Brain microvascular endothelial cell (primary cell): ENCODE measurements around the gene THAP9.

ENCODE experiments used
- DNase-seq: peaks from one replicate; pipeline ENCODE4 v3.0.0-alpha.2; 2020
- H3K27ac ChIP-seq: fragments of 250-450 bp; sonication (Bioruptor Pico); 2 replicates; pipeline ENCODE4 v1.5.1; 2020; ENCODE audit warnings: mild to moderate bottlenecking, moderate library complexity
- H3K27me3 ChIP-seq: fragments of 250-450 bp; sonication (Bioruptor Pico); replicated peaks from 2 replicates; pipeline ENCODE4 v1.5.1; 2020; ENCODE audit warnings: mild to moderate bottlenecking
- H3K36me3 ChIP-seq: fragments of 250-450 bp; sonication (Bioruptor Pico); replicated peaks from 2 replicates; pipeline ENCODE4 v1.5.1; 2020; ENCODE audit warnings: mild to moderate bottlenecking
- H3K4me3 ChIP-seq: 2 replicates; pipeline ENCODE4 v1.5.1; 2011; ENCODE audit warnings: low read depth, mild to moderate bottlenecking, control low read depth, low read length, moderate library complexity
- CTCF ChIP-seq: IDR thresholded peaks from 2 replicates; pipeline ENCODE4 v1.5.1; 2011; ENCODE audit warnings: low read depth, mild to moderate bottlenecking, moderate library complexity, low read length, control low read depth, inconsistent platforms; ENCODE audit errors: missing control alignments
- in situ Hi-C: cut with HindIII; loops from 2 replicates; pipeline ENCODE4 v1.10.0; 2017; ENCODE audit warnings: low sequenced_read_pairs, low pct_ligation_motif_present

The THAP9 gene

GRCh38 chr4:82892467-82892802 lies 8.1 kb upstream of the THAP9 start:
- H3K27me3 ChIP-seq, result no peaks in the 10 kb centered on the region
- peaks cover 27% of the 10 kb centered on the region for H3K36me3 ChIP-seq
- in situ Hi-C loops, result no loop called here
- no peak for TF ChIP-seq CTCF
- no peak overlapping the region for H3K27ac ChIP-seq
- no peak overlapping the region for H3K4me3 ChIP-seq
- no peak for DNase-seq

GRCh38 chr4:82893942-82894341 lies 6.6 kb upstream of the THAP9 start:
- Histone ChIP-seq H3K36me3 (peaks cover 24% of the 10 kb centered on the region), H3K27ac (no peak overlapping the region), H3K4me3 (no peak overlapping the region), H3K27me3 (no peaks in the 10 kb centered on the region)
- in situ Hi-C loops, result no loop called here
- no peak for TF ChIP-seq CTCF
- no peak for DNase-seq

- Histone ChIP-seq H3K4me3 (no peak overlapping the region), H3K27ac (no peak overlapping the region), H3K27me3 (no peaks in the 10 kb centered on the region), H3K36me3 (peaks cover 21% of the 10 kb centered on the region)
- no peak for TF ChIP-seq CTCF
- in situ Hi-C loops, result no loop called here
- no peak for DNase-seq
Observed at GRCh38 chr4:82896755-82897154, 3.8 kb upstream of the THAP9 start.

GRCh38 chr4:82898322-82899243 lies 2.0 kb upstream of the THAP9 start:
- DNase-seq, result peak; percentile 77
- Histone ChIP-seq H3K36me3 (peaks cover 17% of the 10 kb centered on the region), H3K27me3 (no peaks in the 10 kb centered on the region), H3K27ac (peak overlapping the region; percentile 100), H3K4me3 (peak overlapping the region; percentile 90)
- in situ Hi-C loops, result no loop called here
- peak; percentile 46 for TF ChIP-seq CTCF

GRCh38 chr4:82899374-82900065 lies 1.0 kb upstream of the THAP9 start:
- H3K36me3 ChIP-seq, result peaks cover 8% of the 10 kb centered on the region
- H3K27me3 ChIP-seq, result no peaks in the 10 kb centered on the region
- TF ChIP-seq CTCF, result no peak
- H3K27ac ChIP-seq, result peak overlapping the region; percentile 100
- DNase-seq, result no peak
- in situ Hi-C loops, result no loop called here
- H3K4me3 ChIP-seq, result peak overlapping the region; percentile 90
